Measurements from ENCODE around the gene KCNJ9.
"Not testable (repeated sequence)": the region's sequence is repeated elsewhere in the genome, so short reads cannot be mapped to it uniquely, and the experiment has no call there.

KCNJ9 gene

DNA sequence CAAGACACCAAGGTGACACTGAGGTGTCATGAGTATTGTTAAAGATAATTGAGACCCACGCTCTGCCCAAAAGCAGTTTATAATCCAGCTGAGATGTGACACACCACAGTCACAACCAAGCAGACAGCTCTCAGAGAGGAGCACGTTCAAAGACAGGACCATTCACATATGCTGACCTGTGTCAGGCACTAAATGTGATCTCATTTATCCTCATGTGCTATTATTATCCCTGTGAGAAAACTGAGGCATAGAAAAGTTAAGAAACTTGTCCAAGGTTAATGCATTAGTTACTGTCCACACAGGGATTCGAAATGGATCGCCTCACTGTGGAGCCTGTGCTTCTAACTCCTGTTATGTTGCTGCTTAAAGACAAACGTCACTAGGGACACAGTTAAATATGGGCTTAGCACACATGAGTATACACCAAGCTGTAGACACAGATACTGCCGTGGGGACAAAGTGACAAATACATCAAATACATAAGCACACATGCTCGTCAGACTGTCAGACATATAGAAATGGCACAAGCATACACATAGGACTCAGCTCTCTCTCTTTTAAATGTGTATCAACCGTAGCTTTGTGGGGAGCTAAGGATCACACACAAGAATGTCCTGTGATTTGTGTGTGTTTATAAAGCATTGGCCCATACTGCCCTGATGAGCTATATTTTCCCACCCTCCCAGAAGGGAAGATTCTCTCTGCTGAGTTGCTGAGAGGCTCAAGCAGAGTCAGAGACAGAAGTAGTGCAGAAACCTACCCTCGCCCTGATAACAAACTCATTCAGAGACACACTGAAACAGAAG is 20.6 kb downstream of the KCNJ9 start:
- DNase-seq, result peak in 3 of 56 donors; percentile 21 to 47 (median 42)

DNA sequence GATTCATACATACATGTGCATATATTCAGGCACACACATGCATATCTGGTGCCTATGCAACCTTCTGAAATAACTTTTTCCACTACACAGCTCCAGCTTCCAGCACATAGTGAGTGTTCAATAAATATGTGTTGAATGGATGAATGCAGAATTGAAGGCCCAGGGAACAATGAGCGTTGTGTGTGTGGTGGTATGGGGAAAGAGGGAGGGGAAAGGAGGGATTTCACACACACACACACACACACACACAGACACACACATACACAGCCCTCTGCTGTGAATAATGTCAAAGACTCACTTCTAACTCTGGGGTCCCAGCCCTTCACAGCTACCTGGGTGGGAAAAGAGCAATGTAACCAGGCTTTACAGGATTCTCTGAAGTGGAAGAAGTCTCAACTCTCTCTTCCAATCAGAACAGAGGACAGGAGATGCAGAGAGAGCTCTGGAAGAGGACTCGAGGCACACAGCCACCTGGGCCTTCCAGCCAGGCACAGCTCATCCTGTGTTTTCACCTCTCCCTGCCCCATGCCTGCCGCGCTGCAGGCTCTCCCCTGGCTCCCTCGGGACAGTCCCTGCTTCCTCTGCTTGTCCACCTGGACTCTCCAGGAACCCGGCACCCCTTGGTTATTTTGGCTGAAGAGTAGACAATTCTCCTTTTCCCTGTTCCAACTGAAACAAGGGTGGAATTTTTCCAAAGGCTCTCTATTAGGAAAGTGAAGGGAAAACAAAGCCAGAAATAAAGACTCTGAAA is 22.5 kb downstream of the KCNJ9 start:
- peak in 15 of 56 donors; percentile 25 to 62 (median 43) for DNase-seq

DNA sequence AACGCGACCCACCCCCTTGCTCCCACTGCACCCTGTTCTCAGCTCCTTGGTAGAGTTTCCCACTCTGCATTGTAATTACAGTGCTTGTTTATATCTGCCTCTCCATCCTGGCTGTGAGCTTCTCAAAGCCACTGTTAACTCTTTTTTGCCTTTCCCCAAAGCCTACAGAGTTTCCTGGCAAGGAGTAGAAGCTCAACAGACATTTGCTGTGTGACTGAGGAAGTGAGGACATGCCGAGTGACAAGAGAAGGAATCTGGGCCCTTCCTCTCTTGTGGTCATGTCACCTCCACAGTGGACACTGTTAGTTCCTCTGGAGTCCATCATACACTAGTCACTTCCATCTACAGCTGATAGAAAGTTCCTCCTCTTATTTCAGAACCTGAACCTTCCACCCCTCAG is 23.1 kb downstream of the KCNJ9 start:
- peak in 5 of 56 donors; percentile 40 to 64 (median 55) for DNase-seq

DNA sequence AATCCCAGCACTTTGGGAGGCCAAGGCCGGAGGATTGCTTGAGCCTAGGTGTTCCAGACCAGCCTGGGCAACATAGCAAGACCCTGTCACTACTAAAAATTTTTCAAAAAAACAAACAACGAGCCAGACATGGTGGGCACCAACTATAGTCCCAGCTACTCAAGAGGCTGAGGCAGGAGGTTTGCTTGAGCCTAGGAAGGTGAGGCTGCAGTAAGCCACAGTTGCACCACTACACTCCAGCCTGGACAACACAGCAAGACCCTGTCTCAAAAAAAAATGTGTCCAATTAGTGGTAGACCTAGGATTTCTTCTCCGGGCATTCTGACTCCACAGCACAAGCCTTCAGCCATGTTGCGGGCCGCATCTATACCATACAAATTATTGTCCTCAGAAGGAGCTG is 23.8 kb downstream of the KCNJ9 start:
- no peak for DNase-seq

DNA sequence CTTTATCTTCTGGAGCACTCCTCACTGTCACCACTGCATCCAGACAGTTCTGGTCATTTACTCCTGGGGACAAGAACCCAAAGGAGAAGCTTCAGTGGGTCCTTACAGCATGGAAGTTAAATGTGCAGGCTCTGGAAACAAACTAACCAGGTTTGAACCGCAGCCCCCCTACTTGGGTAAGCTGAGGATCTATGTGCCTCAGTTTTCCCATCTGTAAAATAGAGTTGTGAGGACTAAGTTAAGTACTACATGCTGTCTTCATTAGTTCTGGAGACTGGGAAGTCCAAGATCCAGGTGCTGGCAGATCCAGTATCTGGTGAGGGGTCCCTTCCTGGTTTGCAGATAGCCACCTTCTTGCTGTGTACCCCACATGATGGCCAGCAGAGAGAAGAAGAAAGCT is 26.2 kb downstream of the KCNJ9 start:
- DNase-seq, result no peak

DNA sequence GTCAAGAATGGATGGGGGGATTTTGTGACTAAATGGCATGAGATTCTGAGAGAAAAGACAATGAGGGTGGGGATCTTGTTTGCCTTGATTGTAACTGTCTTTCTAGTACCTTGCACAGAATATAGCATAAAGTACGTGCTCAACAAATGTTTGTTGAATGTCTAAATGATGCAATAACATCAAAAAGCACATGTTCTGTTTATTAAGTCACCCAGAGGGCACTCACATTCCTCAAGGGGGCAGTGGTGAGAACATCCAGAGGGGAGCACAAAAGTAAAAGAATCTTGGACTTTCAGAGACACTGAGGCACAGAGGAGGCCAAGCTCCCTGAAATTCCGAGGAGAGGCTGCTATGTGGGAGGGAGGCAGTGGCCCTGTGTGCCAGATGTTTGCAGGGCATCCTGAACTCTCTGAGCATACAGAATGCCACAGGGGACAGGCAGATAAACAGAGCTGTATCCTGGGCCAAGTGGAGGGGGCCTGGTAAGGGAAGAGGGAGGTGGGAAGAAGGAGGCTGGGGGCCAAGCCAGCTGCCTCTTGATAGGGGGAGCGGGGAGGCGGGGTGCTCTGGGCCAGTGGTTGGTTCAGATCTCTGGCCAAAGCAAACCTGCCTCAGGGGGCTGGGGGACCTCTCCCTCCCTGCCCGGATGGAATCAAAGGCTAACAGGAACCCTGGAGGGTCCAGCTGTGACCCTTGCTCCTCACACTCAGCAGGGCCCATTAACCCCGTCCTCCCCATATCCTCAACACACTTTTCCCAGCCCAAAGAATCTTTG is 27.7 kb downstream of the KCNJ9 start:
- DNase-seq, result peak in 2 of 56 donors; percentile 34

DNA sequence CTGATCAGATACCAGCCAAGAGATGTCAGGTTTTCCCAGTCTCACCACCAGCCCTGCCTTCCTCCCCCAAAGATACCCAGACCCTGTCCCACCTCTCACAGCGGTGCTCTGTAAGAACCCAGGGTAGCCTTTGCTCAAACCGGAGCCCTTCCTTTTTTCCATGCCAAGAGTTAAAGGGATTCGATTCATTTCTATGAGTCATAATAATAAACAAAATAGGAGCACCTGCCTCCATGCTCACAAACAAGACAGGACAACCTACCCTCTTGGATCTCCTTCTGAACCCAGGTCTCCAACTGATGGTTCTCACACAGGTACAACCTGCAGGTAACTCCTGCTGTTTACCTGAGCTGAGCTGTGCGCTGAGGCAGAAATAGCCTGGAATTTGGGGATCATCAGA is 28.3 kb downstream of the KCNJ9 start:
- DNase-seq, result no peak

DNA sequence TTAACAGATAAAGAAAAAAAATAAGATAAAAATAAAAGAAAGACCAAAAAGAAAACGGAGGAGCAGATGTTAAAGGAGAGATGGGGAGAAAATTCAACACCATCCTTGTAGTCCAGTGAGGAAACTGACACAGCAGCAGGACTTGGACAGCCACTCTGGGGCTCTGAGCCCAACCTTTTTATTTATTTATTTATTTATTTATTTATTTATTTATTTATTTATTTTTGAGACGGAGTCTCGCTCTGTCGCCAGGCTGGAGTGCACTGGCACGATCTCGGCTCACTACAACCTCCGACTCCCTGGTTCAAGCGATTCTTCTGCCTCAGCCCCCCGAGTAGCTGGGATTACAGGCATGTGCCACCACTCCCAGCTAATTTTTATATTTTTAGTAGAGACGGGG is 30.1 kb downstream of the KCNJ9 start:
- DNase-seq, result not testable (repeated sequence)

DNA sequence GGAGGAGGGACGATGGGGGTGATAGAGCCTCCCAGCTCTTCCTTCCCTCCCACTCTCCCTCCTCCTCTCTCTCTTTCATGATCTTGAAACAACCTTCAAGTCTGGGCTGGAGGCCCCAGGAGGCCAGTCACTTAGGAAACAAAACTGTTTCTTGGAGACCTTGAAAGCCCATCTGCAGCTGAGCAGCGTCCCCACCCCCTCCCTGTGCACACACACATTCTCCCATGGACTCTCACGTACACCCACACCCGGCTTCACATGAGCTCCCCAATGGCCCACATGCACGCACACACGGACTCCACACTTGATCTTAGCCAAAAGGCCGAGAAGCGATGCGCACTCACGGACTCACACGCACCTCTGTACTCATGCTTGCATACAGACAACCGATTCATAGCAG is 31.0 kb downstream of the KCNJ9 start:
- DNase-seq, result peak in 4 of 56 donors; percentile 11 to 45 (median 32)

DNA sequence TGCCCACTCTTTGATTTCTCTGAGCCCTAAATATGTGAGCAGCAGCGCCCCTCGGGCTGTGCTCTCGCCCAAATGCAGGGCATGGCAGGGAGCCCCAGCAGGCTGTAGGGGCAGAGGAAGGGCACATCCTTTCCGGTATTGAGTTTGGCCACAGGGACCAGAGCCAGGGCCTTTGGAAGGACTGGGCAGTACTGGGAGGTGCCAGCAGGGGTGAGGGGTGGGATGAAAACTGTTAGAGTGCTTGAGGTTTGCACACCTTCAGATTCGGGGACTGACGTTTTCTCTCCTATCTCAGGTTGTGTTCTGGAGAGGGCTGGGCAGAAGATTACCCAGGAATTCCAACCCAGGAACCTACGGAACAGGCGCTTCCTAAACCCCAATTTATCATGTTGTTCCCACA is 32.1 kb downstream of the KCNJ9 start:
- peak in 4 of 56 donors; percentile 14 to 34 (median 24) for DNase-seq

DNA sequence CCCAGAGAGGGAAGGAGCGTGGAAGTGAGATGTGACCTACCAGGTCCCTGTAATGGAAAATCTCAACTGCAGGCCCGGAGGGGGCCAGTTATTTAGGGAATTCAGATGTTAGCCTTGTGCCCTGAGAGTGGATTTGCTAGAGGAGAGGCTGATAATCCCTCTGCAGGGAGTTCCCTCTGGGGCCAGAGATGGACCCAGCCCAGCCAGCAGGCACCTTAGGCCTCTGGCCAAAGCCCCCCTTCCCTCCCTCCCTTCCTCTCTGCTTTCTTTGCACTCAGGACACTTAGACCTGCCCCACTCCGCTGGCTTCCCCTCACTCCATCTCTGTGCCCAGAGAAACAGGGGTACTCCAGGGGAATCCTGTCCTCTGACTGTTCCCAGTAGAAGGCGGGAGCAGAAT is 32.7 kb downstream of the KCNJ9 start:
- peak in 20 of 56 donors; percentile 14 to 74 (median 39) for DNase-seq

DNA sequence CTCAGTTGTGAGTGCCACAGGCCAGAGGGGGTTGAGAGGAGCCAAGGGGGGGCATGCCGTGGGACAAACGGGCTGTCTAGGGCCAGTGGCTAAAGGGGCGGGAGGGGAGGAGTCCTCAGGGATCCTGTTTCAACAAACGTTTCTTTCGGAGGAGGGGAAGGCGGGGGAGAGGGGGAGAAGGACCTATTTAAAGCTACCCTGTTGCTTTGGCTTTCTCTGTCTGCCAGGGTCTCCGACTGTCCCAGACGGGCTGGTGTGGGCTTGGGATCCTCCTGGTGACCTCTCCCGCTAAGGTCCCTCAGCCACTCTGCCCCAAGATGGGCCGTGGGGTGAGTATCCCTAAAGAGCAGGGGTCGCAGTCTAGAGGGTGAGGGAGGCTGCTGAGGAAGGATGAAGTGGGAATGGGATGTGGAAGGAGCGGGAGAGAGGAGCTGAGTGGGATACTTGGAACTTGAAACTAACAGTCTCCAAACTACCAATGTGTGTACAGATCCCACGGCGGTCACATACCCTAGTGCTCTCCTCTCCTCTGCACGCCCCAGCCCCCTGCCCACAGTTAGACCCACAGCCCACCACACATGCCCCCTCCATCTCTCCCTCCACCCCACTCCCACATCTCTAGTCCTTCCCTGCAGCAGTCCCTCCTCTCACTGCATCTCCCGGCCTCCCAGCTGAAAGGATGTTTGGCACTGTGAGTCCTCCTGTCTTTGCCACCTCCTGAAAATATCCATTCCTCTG is 34.4 kb downstream of the KCNJ9 start, which contains the start of gene ATP1A2:
Gene ATP1A2 (plus strand): TSS at position 215 of the 738 bp plus-strand sequence. CDS start 103 bp downstream, at position 318.
- DNase-seq, result peak in 28 of 56 donors; percentile 13 to 79 (median 50)

DNA sequence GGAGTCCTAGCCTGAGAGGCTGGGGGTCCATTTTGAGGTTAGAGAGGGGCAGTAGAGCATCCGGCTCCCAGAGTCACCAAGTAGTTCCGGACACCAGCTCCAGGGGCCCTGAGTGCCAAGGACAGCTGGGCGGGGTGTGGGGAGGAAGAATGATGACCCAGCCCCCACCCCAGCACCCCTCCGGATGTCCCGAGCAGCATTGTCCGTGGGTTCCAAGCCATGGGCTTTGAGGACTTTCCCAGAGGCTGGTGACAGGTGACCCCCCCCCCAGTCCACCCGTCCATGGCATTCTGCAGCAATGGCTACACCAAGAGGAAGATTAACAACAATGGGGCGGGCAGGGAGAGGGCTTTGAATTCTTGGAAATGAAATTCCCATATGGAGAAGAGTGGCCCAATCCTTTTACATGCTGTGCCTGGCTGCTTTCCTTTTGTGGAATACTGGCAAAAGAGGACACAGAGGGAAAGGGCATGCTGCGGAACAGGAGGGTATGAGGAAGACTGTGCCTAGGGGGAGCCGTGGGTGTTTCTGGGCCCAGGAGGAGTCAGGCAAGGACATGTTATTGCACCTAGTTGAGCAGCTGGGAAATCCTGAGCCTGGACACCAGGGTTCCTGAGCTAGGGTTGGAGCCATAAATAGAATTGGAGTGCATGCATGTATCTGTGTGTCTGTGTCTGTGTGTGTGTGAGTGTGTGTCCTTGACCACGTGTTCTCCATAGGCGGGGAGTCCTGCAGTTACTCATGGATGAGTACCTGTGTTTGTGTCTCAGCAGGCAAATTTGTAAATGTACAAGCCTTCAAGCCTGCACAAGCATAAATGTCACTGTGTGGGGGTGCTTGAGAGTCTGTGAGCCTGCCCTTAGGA is 35.2 kb downstream of the KCNJ9 start:
- peak in 5 of 56 donors; percentile 16 to 34 (median 32) for DNase-seq

DNA sequence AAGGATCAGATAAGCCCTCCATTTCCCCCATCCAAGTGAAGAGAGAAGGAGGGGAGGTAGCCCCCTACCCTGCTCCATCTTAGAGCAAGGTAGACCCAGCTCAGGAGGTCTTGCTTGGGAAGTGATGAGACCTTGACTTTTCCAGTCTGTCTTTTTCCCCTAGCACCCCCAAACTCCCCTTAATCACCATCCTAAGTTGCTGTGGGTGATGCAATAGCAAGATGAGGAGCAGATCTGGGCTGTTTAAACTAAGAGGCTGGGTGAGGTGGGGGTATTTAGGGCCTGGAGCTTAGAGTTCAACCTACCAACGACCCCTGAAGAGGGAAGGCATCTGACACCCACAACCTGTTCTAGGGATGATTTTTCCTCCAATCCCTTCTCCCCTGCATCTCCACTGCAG is 36.0 kb downstream of the KCNJ9 start:
- peak in 1 of 56 donors; percentile 40 for DNase-seq

DNA sequence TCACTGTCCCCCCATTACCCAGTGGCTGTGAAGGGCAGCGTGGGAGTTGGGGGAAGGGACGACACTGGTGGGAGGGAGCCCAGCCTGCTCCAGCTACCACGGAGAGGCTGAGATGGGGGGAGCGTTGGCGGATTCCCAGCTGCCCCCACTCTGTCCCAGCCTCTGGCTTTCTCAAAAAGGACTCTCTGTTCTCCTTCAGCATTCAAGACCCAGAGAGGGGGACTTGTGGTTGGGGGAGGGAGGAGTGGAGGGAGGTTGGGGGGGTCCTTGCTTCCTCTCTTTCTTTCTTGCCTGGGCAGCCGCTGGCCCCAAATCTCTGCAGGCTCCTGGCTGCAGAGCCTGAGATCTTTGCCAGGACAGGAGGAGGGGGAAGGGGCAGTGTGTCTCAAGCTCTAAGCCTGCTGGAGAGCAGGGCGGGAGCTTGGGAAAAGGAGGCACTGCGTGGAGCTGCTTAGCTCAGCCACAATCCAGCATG is 36.4 kb downstream of the KCNJ9 start:
- DNase-seq, result peak in 52 of 56 donors; percentile 37 to 93 (median 78)

DNA sequence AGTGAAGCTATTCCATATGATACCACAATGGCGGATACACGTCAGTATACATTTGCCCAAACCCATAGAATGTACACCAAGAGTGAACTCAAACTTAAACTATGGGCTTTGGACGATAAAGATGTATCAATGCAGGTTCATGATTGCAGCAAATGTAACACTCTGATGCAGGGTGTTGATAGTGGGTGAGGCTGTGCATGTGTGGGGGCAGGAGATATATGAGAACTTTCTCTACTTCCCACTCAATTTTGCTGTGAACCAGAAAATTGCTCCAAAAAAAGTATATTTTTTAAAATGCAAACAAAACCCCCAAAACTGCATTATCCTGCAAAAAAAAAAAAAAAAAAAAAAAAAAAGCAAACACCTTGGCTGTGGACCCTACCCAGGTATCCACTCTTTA is 37.6 kb downstream of the KCNJ9 start:
- DNase-seq, result no peak

DNA sequence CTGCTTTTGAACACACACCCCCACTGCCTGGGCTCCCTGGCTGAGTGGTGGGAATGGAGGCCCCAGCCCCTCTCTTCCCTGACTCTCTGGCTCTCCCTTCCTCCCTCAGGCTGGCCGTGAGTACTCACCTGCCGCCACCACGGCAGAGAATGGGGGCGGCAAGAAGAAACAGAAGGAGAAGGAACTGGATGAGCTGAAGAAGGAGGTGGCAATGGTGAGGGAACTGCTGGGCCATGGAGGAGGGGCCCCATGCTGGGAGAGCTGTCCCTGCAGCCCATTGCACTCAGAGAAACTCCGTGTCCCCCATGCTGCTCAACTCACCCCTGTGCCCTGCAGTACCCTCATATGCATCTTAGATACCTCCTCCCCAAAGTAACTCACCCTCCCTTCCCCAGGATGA is 39.5 kb downstream of the KCNJ9 start:
- DNase-seq, result no peak

DNA sequence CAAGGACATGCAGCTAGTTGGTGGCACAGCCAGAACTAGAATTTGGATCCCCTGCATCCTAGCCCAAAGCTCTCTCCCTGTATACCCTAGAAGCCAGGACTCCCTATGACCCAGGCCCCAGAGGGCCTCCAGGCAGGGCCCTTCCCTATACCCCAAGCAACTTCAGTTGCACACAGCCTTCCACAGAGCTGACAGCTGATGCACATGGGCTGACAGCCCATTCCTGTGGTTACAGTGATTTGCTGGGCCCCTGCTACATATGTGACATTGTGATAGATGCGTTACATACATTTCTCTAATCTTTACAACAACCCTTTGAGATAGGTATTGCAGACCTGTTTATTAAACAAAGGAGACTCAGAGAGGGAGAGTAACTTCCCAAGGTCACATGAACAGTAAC is 40.0 kb downstream of the KCNJ9 start:
- DNase-seq, result no peak

DNA sequence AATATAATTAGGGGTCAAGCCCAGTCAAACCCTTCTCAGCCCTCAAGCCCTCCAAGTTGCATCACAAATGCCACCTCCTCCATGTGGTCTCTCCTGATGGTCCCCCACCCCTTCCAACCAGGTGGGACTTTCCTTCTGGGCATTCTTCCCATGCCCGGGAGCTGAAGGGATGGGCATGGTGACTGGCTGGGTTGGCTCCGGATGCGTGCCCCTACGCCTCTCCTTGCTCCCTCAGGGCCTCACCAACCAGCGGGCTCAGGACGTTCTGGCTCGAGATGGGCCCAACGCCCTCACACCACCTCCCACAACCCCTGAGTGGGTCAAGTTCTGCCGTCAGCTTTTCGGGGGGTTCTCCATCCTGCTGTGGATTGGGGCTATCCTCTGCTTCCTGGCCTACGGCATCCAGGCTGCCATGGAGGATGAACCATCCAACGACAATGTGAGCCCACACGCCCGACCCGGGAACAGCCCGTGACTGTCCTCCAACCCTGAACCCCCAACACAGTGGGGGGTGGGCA is 41.7 kb downstream of the KCNJ9 start:
- no peak for DNase-seq

All from amygdala (tissue), 56 donors.